Activated CD8-positive, alpha-beta memory T cell treated with anti-CD3 and anti-CD28 coated beads for 24 hours (primary cell): ENCODE measurements around the gene LSM6.

Source experiments
- DNase-seq: peaks from one replicate; pipeline ENCODE4 v3.0.0-alpha.2; 2020

The LSM6 gene

GRCh38 chr4:146186596-146186995, 11.1 kb downstream of the LSM6 start:
- DNase-seq = no peak

GRCh38 chr4:146190456-146190855, 14.9 kb downstream of the LSM6 start:
- DNase-seq = no peak

GRCh38 chr4:146191766-146192458, 16.4 kb downstream of the LSM6 start:
- DNase-seq = no peak

- no peak for DNase-seq
These were observed 18.1 kb downstream of the LSM6 start for GRCh38 chr4:146193628-146194027.

- no peak for DNase-seq
These were observed 18.7 kb downstream of the LSM6 start for GRCh38 chr4:146194212-146194611.

- no peak for DNase-seq
These were observed 27.1 kb downstream of the LSM6 start for GRCh38 chr4:146202665-146203064.

- no peak for DNase-seq
These were observed 31.9 kb downstream of the LSM6 start for GRCh38 chr4:146207410-146207809.

GRCh38 chr4:146210890-146211289, 35.4 kb downstream of the LSM6 start:
- DNase-seq = no peak

- DNase-seq = no peak
These were observed 35.9 kb downstream of the LSM6 start for GRCh38 chr4:146211440-146211839.

GRCh38 chr4:146212781-146213180, 37.3 kb downstream of the LSM6 start:
- DNase-seq = no peak

GRCh38 chr4:146214238-146214637, 38.7 kb downstream of the LSM6 start, which contains the start of gene REELD1:
Gene REELD1, plus strand, starts transcription at chr4:146214538. Its CDS starts 2,415 bp downstream, at chr4:146216953.
- no peak for DNase-seq

GRCh38 chr4:146222313-146222712, 46.8 kb downstream of the LSM6 start:
- no peak for DNase-seq

- DNase-seq = no peak
These were observed 48.9 kb downstream of the LSM6 start for GRCh38 chr4:146224326-146224966.

- DNase-seq = no peak
These were observed 53.9 kb downstream of the LSM6 start for GRCh38 chr4:146229406-146229805.

GRCh38 chr4:146232131-146232722, 56.7 kb downstream of the LSM6 start:
- DNase-seq = no peak

- no peak for DNase-seq
These were observed 60.2 kb downstream of the LSM6 start for GRCh38 chr4:146235654-146236177.

GRCh38 chr4:146236216-146236615, 60.7 kb downstream of the LSM6 start:
- DNase-seq = no peak

- DNase-seq = no peak
These were observed 61.6 kb downstream of the LSM6 start for GRCh38 chr4:146237092-146237491.

- no peak for DNase-seq
These were observed 62.6 kb downstream of the LSM6 start for GRCh38 chr4:146238107-146238506.
